ENCODE measurements around the gene TMEM217.

GRCh38 chr6:37303091-37303660 is 45.2 kb upstream of the TMEM217 start:
- TF ChIP-seq CTCF (IDR thresholded peaks at IDR 0.05; ENCODE audit: insufficient read depth, low read length, poor library complexity, severe bottlenecking) (no peak), EZH2phosphoT487 (conservative IDR thresholded peaks at IDR 0.05; ENCODE audit: low read length) (no peak)

Data from SU-DHL-6 (cell line).